ENCODE measurements around the gene AHNAK. TPM values are rescaled to one million over a fixed set of nuclear protein-coding genes. Genes with fewer than 3 reads are reported as not detected.

AHNAK gene
- total RNA-seq, 1 donor, result 281 TPM

DNA sequence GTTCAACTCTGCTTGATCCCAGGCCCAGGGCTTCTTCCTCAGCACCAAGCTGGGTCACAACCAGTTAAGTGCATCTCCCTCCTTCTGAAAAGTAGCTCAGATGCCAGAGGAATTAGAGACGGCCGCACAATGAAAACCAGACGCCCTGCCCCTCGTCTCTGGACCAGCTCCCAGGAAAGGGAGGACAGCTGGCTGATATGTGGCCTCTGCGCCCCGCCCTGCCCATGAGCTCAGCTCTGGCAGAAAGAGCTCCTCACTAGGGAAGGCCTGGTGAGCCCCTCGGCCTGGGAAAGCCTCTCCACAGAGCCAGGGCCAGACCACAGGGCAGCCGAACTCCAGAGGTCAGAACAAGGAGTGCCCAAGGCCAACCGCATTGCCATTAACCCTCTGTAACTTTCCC is 145.8 kb downstream of the AHNAK start:
- H3K4me1 ChIP-seq (ENCODE audit: insufficient read depth, low read length), result peaks cover 29% of the 10 kb centered on the region
- H3K9me3 ChIP-seq (ENCODE audit: low read depth, low read length), result no peaks in the 10 kb centered on the region
- no peak overlapping the region for H3K4me3 ChIP-seq (ENCODE audit: low read length)
- no peaks in the 10 kb centered on the region for H3K27me3 ChIP-seq (ENCODE audit: insufficient read depth, low read length)

DNA sequence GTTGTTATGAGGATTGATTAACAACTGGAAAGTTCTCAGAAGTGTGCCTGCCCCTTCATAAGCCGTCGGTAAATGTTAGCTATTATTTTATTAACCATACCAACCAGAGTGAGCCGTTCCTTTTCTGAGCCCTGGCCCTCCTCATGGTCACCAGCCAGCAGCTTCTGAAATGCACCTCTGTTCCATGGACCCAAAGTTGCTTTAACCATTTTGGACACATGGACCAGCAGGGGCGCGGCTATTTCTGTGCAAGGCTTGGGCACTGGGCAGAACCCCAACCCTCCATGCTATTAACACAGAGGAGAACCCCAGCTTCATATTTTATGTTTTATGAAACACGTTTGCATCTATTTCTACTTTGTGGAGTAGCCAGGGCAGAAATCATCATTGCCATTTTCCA is 146.3 kb downstream of the AHNAK start:
- Histone ChIP-seq H3K4me3 (ENCODE audit: low read length) (no peak overlapping the region), H3K4me1 (ENCODE audit: insufficient read depth, low read length) (peaks cover 30% of the 10 kb centered on the region), H3K27me3 (ENCODE audit: insufficient read depth, low read length) (no peaks in the 10 kb centered on the region), H3K9me3 (ENCODE audit: low read depth, low read length) (no peaks in the 10 kb centered on the region)

DNA sequence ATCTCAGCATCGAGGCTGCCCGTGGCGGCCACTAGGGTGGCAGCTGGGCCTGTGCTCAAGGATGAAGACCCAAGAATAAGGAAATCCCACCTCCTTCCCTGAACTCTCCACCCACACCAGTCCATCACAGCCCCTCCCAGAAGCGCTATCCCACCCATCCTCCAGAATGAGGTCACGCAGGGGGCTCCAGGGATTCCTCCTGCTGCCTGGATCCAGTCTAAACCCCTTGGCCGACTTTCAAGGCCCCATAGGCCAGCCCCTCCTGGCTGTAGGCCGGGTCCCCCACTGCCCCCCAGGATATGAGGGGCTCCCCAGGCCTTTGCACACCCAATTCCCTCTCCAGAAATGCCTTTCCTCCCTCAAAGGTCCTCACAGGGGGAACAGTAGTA is 146.7 kb downstream of the AHNAK start:
- no peak overlapping the region for H3K4me3 ChIP-seq (ENCODE audit: low read length)
- H3K4me1 ChIP-seq (ENCODE audit: insufficient read depth, low read length), result peaks cover 33% of the 10 kb centered on the region

DNA sequence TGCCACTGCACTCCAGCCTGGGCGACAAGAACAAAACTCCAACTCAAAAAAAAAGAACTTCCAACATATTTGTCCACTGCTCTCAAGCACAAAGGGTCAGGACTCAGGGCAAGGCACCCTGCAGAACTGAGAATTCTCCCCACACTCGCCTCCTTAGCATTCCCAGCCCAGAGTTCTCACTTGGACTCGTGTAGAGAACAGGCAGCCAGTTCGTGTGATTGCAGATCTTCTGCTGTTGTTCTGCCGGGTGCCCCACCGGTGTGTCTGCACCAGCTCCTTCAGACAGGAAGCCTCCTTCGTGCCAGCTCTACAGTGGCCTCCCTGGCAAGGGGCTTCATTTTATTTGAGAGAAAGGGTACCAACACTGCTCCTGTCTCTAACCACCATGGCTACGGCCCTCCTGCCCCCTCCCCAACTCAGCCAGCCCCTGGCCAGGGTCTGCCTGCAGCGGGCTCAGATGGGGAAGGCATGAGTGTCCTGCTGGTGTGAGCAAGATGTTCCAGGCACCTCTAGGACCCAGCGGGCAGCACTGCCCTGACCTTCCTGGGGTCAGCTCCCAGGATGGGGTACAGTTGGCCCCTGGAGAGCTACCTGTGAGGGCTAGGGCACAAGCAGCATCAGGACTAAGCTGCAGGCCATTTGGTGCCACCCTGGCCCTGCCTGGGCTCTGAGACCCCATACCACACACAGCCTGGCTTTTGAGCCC is 147.3 kb downstream of the AHNAK start:
- Histone ChIP-seq H3K9me3 (ENCODE audit: low read depth, low read length) (no peaks in the 10 kb centered on the region), H3K4me1 (ENCODE audit: insufficient read depth, low read length) (peaks cover 33% of the 10 kb centered on the region)

More for the DNA sequence above, 146.7 kb downstream of the AHNAK start:
- H3K9me3 ChIP-seq (ENCODE audit: low read depth, low read length), result no peaks in the 10 kb centered on the region
- H3K27me3 ChIP-seq (ENCODE audit: insufficient read depth, low read length), result no peaks in the 10 kb centered on the region

DNA sequence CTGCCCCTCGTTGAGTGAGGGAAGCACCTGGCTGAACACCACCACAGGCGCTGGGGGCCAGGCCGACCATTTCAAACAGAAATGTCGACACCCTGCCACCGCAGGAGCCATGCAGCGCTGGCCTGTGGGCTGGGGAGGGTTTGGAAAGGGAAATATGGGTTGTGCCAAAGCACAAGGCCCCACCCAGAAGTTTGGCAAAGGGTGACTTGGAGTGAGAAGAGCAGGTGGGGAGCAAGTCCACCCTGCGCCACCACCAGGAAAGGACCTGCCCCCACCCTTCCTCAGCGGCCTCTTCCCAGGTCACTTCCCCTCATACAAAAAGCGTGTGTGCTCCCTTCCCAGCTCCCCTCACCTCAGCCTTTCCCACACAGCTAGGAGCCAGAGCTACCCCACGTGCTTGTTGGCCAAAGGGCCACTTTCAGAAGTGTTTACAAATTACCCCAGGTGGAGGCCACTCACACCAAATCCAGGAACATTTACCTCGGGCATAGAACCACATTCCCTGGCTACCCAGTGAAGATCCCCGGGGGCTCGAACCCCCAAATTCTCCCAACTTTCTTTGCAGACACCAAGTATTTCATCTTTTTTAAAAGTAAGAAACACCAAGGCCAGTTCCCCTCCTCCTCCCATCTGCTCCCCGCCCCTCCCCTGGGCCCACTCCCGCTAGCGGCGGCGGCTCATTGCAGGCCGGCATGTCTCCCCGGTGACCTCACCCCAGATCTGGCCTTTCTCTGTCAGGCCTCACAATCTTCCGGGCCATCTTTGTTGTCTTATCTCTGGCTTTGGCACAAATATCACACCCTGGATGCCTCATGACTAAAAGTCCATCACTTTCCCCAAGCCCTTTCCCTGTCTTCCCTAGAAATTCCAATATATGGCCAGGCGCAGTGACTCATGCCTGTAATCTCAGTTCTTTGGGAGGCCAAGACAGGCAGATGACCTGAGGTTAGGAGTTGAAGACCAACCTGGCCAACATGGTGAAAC is 148.3 kb downstream of the AHNAK start:
- Histone ChIP-seq H3K27me3 (ENCODE audit: insufficient read depth, low read length) (no peaks in the 10 kb centered on the region), H3K9me3 (ENCODE audit: low read depth, low read length) (no peaks in the 10 kb centered on the region), H3K4me1 (ENCODE audit: insufficient read depth, low read length) (peaks cover 35% of the 10 kb centered on the region), H3K4me3 (ENCODE audit: low read length) (no peak overlapping the region)

More for the DNA sequence above, 147.3 kb downstream of the AHNAK start:
- no peaks in the 10 kb centered on the region for H3K27me3 ChIP-seq (ENCODE audit: insufficient read depth, low read length)
- no peak overlapping the region for H3K4me3 ChIP-seq (ENCODE audit: low read length)

DNA sequence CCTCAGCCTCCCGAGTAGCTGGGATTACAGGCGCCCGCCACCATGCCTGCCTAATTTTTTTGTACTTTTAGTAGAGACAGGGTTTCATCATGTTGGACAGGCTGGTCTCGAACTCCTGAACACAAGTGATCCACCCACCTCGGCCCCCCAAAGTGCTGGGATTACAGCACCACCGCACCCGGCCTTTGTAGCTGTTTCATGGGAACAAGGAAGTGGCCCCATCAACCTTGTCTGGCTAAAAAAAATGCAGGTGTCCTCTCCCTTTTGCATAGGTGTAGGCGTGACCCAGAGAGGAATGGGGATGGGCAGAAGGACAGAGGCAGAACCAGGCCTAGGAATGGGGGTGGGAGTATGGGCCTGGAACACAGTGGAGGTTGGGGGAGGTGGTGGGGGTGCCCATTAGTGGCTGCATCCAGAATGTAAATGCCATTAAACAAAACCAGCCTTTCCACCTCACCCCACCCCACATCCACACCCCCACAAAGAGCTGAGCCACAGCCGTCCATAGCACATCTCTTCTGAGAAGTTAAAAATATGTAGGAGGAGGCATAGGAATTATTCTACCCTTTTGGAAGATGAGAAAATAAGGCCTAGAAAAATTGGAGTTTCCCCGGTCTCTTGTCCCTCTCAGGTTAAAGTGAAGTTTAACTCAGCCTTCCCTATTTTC is 150.6 kb downstream of the AHNAK start:
- Histone ChIP-seq H3K4me3 (ENCODE audit: low read length) (no peak overlapping the region), H3K4me1 (ENCODE audit: insufficient read depth, low read length) (peaks cover 24% of the 10 kb centered on the region), H3K27me3 (ENCODE audit: insufficient read depth, low read length) (no peaks in the 10 kb centered on the region), H3K9me3 (ENCODE audit: low read depth, low read length) (no peaks in the 10 kb centered on the region)

DNA sequence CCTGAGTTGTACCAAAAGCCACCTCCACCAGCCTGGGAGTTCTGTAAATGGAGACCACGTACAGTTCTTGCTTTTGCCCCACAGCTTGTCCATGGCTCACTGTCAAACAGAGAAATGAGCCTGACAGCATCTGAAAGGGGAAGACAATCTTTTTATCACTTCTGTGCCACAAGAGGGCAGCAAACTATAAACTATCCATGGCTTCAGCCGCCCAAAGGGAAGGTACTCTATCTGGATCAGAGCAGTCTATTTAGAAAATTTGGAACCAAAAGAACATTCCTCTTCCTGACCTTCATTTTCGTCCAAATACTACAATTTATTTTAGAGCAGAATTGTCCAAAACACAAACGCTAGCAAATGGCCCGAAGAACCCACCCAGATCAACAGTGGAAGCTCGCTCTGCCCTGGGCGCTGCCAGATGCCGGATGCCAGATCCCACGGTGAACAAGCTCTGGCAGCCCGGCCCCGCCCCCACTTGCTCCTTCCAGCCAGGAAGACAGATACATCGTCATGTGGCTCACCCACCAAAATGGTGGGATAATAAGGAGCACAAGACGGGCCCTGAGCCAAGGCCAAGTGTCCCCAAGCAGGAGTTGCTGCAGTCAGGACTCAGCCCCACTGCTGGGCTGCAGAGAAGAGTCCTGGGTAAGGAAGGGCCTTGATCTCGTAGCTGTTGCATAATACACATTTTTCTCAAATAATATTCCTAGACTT is 151.6 kb downstream of the AHNAK start:
- Histone ChIP-seq H3K4me3 (ENCODE audit: low read length) (no peak overlapping the region), H3K27me3 (ENCODE audit: insufficient read depth, low read length) (no peaks in the 10 kb centered on the region), H3K9me3 (ENCODE audit: low read depth, low read length) (no peaks in the 10 kb centered on the region), H3K4me1 (ENCODE audit: insufficient read depth, low read length) (peaks cover 30% of the 10 kb centered on the region)

DNA sequence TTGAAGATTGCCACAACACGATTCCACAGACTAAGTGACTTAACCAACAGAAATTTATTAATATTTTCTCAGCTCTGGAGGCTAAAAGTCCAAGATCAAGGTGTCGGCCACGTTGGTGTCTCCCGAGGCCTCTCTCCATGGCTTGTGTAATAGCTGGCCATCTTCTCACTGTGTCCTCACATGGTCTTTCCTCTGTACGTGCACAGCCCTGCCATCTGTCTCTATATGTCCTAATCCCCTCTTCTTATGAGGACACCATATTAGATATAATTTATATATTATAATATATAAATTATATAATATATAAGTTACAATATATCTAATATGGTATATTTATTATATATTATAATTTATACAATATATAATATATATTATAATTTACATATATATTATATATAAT is 152.9 kb downstream of the AHNAK start:
- Histone ChIP-seq H3K27me3 (ENCODE audit: insufficient read depth, low read length) (no peaks in the 10 kb centered on the region), H3K4me1 (ENCODE audit: insufficient read depth, low read length) (peaks cover 30% of the 10 kb centered on the region), H3K4me3 (ENCODE audit: low read length) (no peak overlapping the region), H3K9me3 (ENCODE audit: low read depth, low read length) (no peaks in the 10 kb centered on the region)

DNA sequence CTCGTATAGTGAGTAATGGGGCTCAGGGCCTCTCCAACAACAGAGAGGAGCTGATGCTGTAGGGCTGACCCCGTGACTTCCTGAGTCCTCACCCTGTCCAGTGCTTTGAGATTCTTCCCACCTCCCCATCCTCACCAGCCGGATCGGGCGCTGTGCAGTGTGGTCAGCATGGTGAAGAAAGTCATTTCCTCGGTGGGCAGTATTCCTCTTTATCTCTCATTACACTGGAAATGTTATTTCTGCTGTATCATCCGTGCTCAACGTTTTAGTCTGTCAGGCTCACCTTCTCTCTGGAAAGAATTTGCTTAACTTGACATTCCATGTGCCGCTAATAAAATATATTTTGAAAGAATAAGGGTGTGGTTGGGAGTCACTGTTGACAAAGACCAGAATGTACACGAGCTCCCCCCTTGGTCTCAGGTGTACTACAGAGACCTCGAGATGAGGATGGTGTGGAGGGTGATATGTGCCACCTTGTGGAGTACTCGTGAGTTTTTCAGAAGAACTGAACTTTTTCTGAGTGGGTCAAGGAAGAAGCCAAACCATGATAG is 153.5 kb downstream of the AHNAK start:
- Histone ChIP-seq H3K27me3 (ENCODE audit: insufficient read depth, low read length) (no peaks in the 10 kb centered on the region), H3K9me3 (ENCODE audit: low read depth, low read length) (no peaks in the 10 kb centered on the region), H3K4me3 (ENCODE audit: low read length) (no peak overlapping the region), H3K4me1 (ENCODE audit: insufficient read depth, low read length) (peaks cover 27% of the 10 kb centered on the region)

DNA sequence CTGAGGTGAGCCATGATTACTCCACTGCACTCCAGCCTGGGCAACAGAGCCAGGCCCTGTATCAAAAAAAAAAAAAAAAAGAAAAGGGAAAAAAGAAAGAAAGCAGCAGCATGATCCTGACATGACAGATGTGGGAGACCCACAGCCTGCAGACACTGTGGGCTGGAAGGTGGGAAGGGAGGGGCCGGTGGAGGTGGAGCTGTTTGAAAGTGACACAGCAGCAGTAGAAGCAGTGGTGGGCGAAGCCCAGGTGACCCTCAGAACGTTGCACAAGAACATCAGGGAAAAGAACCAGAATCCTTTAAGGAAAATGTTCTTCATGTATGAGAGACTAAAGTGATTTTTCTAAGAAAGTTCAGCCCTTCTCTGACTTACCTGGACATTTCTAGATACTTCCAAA is 154.1 kb downstream of the AHNAK start:
- H3K4me1 ChIP-seq (ENCODE audit: insufficient read depth, low read length), result peaks cover 21% of the 10 kb centered on the region
- no peak overlapping the region for H3K4me3 ChIP-seq (ENCODE audit: low read length)
- H3K27me3 ChIP-seq (ENCODE audit: insufficient read depth, low read length), result no peaks in the 10 kb centered on the region
- no peaks in the 10 kb centered on the region for H3K9me3 ChIP-seq (ENCODE audit: low read depth, low read length)

DNA sequence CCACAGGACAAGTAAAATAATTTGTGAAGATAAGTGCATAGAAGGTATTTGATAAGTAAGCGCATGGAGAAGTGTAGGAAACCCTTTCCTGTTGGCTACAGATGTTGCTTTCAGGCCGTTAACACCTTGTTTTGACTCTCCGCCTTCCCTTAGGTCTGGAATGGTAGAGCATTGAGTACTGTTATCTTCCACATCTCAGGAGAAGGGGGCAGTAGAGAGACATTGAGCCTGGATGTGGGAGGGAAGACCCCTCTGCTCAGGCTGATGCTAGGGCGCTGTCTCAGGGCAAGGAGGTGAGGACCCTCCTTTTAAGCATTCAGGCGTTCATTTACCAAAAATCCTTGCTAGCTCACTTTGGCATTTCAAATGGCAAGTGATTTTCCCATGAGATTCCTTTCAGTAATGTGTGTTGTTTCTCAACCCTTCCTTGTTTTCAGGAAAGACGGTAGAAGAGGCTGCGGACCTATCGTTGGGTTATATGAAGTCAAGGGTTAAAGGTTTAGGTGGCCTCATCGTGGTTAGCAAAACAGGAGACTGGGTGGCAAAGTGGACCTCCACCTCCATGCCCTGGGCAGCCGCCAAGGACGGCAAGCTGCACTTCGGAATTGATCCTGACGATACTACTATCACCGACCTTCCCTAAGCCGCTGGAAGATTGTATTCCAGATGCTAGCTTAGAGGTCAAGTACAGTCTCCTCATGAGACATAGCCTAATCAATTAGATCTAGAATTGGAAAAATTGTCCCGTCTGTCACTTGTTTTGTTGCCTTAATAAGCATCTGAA is 154.8 kb downstream of the AHNAK start:
- H3K4me1 ChIP-seq (ENCODE audit: insufficient read depth, low read length), result peaks cover 20% of the 10 kb centered on the region
- no peaks in the 10 kb centered on the region for H3K9me3 ChIP-seq (ENCODE audit: low read depth, low read length)
- H3K27me3 ChIP-seq (ENCODE audit: insufficient read depth, low read length), result no peaks in the 10 kb centered on the region
- H3K4me3 ChIP-seq (ENCODE audit: low read length), result no peak overlapping the region

DNA sequence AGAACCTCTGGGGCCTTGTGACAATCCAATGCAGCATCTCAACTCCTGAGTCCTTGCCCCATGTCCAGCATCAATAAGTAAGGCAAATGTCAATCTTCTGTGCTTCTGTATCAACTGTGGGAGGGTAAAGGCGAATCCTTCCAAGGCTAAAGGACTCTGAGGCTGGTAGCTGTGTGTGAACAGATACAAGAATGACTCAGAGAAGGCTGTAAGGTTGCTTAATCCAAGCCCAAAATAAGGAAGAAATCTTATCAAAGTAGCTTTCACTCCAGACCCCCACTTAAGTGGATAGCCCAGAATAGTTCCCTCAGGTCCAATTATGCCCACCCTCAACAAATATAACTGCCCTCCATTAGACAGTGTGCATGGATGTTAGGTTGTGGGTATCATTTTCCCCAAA is 155.9 kb downstream of the AHNAK start:
- H3K4me1 ChIP-seq (ENCODE audit: insufficient read depth, low read length), result peaks cover 26% of the 10 kb centered on the region
- no peak overlapping the region for H3K4me3 ChIP-seq (ENCODE audit: low read length)
- no peaks in the 10 kb centered on the region for H3K9me3 ChIP-seq (ENCODE audit: low read depth, low read length)
- no peaks in the 10 kb centered on the region for H3K27me3 ChIP-seq (ENCODE audit: insufficient read depth, low read length)

DNA sequence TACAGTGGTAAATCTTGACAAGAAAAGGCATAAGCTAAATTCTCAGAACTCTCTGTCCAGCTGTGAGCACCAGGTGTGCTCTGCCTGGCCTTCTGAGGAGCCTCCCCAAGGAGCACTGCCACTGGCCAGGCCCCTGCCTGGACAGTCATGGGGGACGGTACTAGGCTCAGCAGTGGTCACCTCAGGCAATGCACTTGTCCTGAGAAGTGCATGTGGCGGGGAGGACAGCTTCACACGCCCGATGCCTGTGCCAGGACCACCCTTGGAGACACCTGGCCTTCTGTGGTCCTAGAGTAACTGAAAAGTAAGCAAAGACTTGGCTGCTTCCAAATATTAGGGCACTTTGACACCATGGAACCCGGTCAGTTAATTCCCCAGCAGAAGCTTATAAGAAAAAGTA is 156.4 kb downstream of the AHNAK start:
- Histone ChIP-seq H3K4me1 (ENCODE audit: insufficient read depth, low read length) (peaks cover 25% of the 10 kb centered on the region), H3K27me3 (ENCODE audit: insufficient read depth, low read length) (no peaks in the 10 kb centered on the region), H3K4me3 (ENCODE audit: low read length) (no peak overlapping the region), H3K9me3 (ENCODE audit: low read depth, low read length) (no peaks in the 10 kb centered on the region)

DNA sequence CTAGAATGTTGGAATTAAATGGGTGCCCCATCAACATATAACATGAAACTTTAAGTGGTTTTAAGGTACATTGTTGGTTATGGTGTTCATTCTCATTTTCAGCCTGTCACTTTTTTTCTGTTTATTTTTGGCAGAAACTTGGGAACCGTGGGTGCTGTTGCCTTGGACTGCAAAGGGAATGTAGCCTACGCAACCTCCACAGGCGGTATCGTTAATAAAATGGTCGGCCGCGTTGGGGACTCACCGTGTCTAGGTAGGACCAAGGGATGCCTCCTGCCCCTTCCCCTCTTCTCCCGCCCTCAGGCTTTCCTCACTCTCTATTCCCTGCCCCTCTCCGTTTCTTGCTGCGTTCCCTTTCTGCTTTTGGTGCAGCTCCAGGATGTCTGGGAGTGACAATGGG is 157.6 kb downstream of the AHNAK start:
- Histone ChIP-seq H3K9me3 (ENCODE audit: low read depth, low read length) (no peaks in the 10 kb centered on the region), H3K4me3 (ENCODE audit: low read length) (no peak overlapping the region), H3K4me1 (ENCODE audit: insufficient read depth, low read length) (peaks cover 22% of the 10 kb centered on the region), H3K27me3 (ENCODE audit: insufficient read depth, low read length) (no peaks in the 10 kb centered on the region)

All from mononuclear cell (primary cell).